OCI-LY1 (cell line): ENCODE results near the gene C19orf47.

Experiments used
- H2AFZ ChIP-seq: fragments of 200-600 bp; sonication (generic), shearing (Covaris generic); 2 replicates; pipeline ENCODE4 v1.6.0; 2014; ENCODE audit warnings: antibody characterized with exemption, mild to moderate bottlenecking, low read length
- H3F3A ChIP-seq: fragments of 200-600 bp; sonication (generic), shearing (Covaris generic); 2 replicates; pipeline ENCODE4 v1.6.0; 2014; ENCODE audit warnings: mild to moderate bottlenecking, antibody characterized with exemption, low read length, moderate library complexity; ENCODE audit not compliant: insufficient read depth
- H3K27ac ChIP-seq: fragments of 200-600 bp; sonication (generic); 2 replicates; pipeline ENCODE4 v1.5.1; 2014; ENCODE audit warnings: low read length, mixed run types, mild to moderate bottlenecking, low read depth; ENCODE audit not compliant: poor library complexity, severe bottlenecking
- H3K27me3 ChIP-seq: fragments of 200-600 bp; sonication (generic); 2 replicates; pipeline ENCODE4 v1.6.0; 2014; ENCODE audit warnings: antibody characterized with exemption, mild to moderate bottlenecking, low read length, moderate library complexity; ENCODE audit not compliant: insufficient read depth
- H3K36me3 ChIP-seq: fragments of 200-600 bp; sonication (generic); 2 replicates; pipeline ENCODE4 v1.6.1; 2014; ENCODE audit warnings: mild to moderate bottlenecking, antibody characterized with exemption, low read length, moderate library complexity, mixed read lengths; ENCODE audit not compliant: insufficient read depth
- H3K4me1 ChIP-seq: fragments of 200-600 bp; sonication (generic); 2 replicates; pipeline ENCODE4 v1.5.1; 2014; ENCODE audit warnings: mild to moderate bottlenecking, low read length, moderate library complexity; ENCODE audit not compliant: insufficient read depth, severe bottlenecking
- H3K4me2 ChIP-seq: fragments of 200-600 bp; sonication (generic), shearing (Covaris generic); 2 replicates; pipeline ENCODE4 v1.6.1; 2014; ENCODE audit warnings: low read length
- H3K4me3 ChIP-seq: fragments of 200-600 bp; sonication (generic); 2 replicates; pipeline ENCODE4 v1.5.1; 2014; ENCODE audit warnings: low read length, low read depth, mild to moderate bottlenecking, mixed read lengths; ENCODE audit not compliant: poor library complexity, severe bottlenecking
- H3K79me2 ChIP-seq: fragments of 200-600 bp; shearing (Covaris generic); 2 replicates; pipeline ENCODE4 v1.6.1; 2016; ENCODE audit warnings: mixed run types, low read length, mixed read lengths; ENCODE audit not compliant: insufficient read depth
- H3K9ac ChIP-seq: fragments of 200-600 bp; sonication (generic), shearing (Covaris generic); 2 replicates; pipeline ENCODE4 v1.6.1; 2014; ENCODE audit warnings: mild to moderate bottlenecking, low read length, mixed read lengths
- H3K9me2 ChIP-seq: fragments of 200-600 bp; sonication (generic), shearing (Covaris generic); 2 replicates; pipeline ENCODE4 v1.6.1; 2014; ENCODE audit warnings: low read depth, mild to moderate bottlenecking, low read length, mixed read lengths
- H3K9me3 ChIP-seq: fragments of 200-600 bp; shearing (Covaris generic); 2 replicates; pipeline ENCODE4 v1.6.1; 2014; ENCODE audit warnings: low read length, mixed read lengths
- H4K20me1 ChIP-seq: fragments of 200-600 bp; sonication (generic), shearing (Covaris generic); 2 replicates; pipeline ENCODE4 v1.6.0; 2016; ENCODE audit warnings: mild to moderate bottlenecking, low read length; ENCODE audit not compliant: insufficient read depth
- CTCF ChIP-seq: fragments of 200-600 bp; sonication (generic), shearing (Covaris generic); IDR thresholded peaks from 2 replicates; pipeline ENCODE4 v1.5.1; 2017; ENCODE audit warnings: mild to moderate bottlenecking, antibody characterized with exemption, low read length, moderate library complexity, mixed read lengths
- EZH2 ChIP-seq: fragments of 200-600 bp; sonication (generic), shearing (Covaris generic); IDR thresholded peaks from 2 replicates; pipeline ENCODE4 v1.8.0; 2017; ENCODE audit warnings: borderline replicate concordance, mixed run types, mild to moderate bottlenecking, antibody characterized with exemption, low read length, moderate library complexity, mixed read lengths

The C19orf47 gene

GRCh38 chr19:40303765-40304164 is 44.4 kb downstream of the C19orf47 start:
- no peak overlapping the region for H2AFZ ChIP-seq
- no peaks in the 10 kb centered on the region for H3K27me3 ChIP-seq
- H3K27ac ChIP-seq: no peak overlapping the region
- no peak overlapping the region for H3K4me3 ChIP-seq
- no peak overlapping the region for H3K4me2 ChIP-seq
- no peaks in the 10 kb centered on the region for H3K9me3 ChIP-seq
- H3K36me3 ChIP-seq: no peaks in the 10 kb centered on the region
- no peaks in the 10 kb centered on the region for H3K4me1 ChIP-seq
- no peaks in the 10 kb centered on the region for H3K79me2 ChIP-seq
- no peaks in the 10 kb centered on the region for H3F3A ChIP-seq
- H4K20me1 ChIP-seq: no peaks in the 10 kb centered on the region
- H3K9ac ChIP-seq: no peak overlapping the region
- no peaks in the 10 kb centered on the region for H3K9me2 ChIP-seq
- TF ChIP-seq CTCF (no peak), EZH2 (no peak)

- no peak overlapping the region for H3K4me2 ChIP-seq
- H3K9ac ChIP-seq: no peak overlapping the region
- H4K20me1 ChIP-seq: no peaks in the 10 kb centered on the region
- TF ChIP-seq EZH2 (no peak), CTCF (no peak)
- no peaks in the 10 kb centered on the region for H3K27me3 ChIP-seq
- no peak overlapping the region for H3K4me3 ChIP-seq
- no peaks in the 10 kb centered on the region for H3K79me2 ChIP-seq
- H3F3A ChIP-seq: no peaks in the 10 kb centered on the region
- H2AFZ ChIP-seq: no peak overlapping the region
- no peaks in the 10 kb centered on the region for H3K9me2 ChIP-seq
- no peaks in the 10 kb centered on the region for H3K9me3 ChIP-seq
- no peak overlapping the region for H3K27ac ChIP-seq
- H3K4me1 ChIP-seq: no peaks in the 10 kb centered on the region
- H3K36me3 ChIP-seq: no peaks in the 10 kb centered on the region
These were observed 45.8 kb downstream of the C19orf47 start for GRCh38 chr19:40302224-40303011.

- Histone ChIP-seq H3K9ac (no peak overlapping the region), H3K9me3 (no peaks in the 10 kb centered on the region), H3K4me3 (no peak overlapping the region), H3F3A (no peaks in the 10 kb centered on the region), H3K4me1 (no peaks in the 10 kb centered on the region), H2AFZ (no peak overlapping the region), H3K36me3 (no peaks in the 10 kb centered on the region), H3K4me2 (no peak overlapping the region), H4K20me1 (no peaks in the 10 kb centered on the region), H3K9me2 (no peaks in the 10 kb centered on the region), H3K27me3 (no peaks in the 10 kb centered on the region), H3K27ac (no peak overlapping the region), H3K79me2 (no peaks in the 10 kb centered on the region)
- TF ChIP-seq EZH2: no peak
- no peak for TF ChIP-seq CTCF
These were observed 47.5 kb downstream of the C19orf47 start for GRCh38 chr19:40300668-40301067.
